Activated CD4-positive, alpha-beta T cell treated with anti-CD3 and anti-CD28 coated beads, Interleukin-2, amount 10 ng/mL, durations not matched to agents 24 days and 14 days (primary cell): ENCODE results near the gene TM2D1. TPM values are rescaled to one million over a fixed set of nuclear protein-coding genes. Genes with fewer than 3 reads are reported as not detected.
A peak's percentile ranks its signal among the peaks of the same experiment; 100 is the strongest.

Experiments used
- DNase-seq: peaks from one replicate; pipeline ENCODE4 v3.0.0; 2022
- H3K27ac Mint-ChIP-seq: one replicate; pipeline ENCODE4 v1.8.0; 2022; ENCODE audit warnings: mild to moderate bottlenecking, mixed read lengths
- H3K27me3 Mint-ChIP-seq: one replicate; pipeline ENCODE4 v1.8.0; 2022; ENCODE audit warnings: mixed read lengths
- H3K36me3 Mint-ChIP-seq: one replicate; pipeline ENCODE4 v1.8.0; 2022; ENCODE audit warnings: low read depth, mild to moderate bottlenecking, mixed read lengths
- H3K4me1 Mint-ChIP-seq: one replicate; pipeline ENCODE4 v1.8.0; 2021; ENCODE audit warnings: mixed read lengths
- H3K4me3 Mint-ChIP-seq: one replicate; pipeline ENCODE4 v1.8.0; 2022; ENCODE audit warnings: mild to moderate bottlenecking, moderate library complexity, mixed read lengths
- H3K9me3 Mint-ChIP-seq: one replicate; pipeline ENCODE4 v1.8.0; 2021; ENCODE audit warnings: mixed read lengths
- intact Hi-C: fragments of 100-400 bp; cut with micrococcal nuclease; formaldehyde crosslinking; loops from one replicate; pipeline ENCODE4 v1.15.1; 2023
- total RNA-seq: library from RNA; stranded (reverse); gene quantifications from 2 replicates; pipeline ENCODE4 v1.2.3, GENCODE V29; 2022

TM2D1 gene
- total RNA-seq, 1 donor from 2014 or later, result 29.8 TPM

GRCh38 chr1:61645476-61645875 lies 79.5 kb downstream of the TM2D1 start:
- Mint-ChIP-seq H3K9me3 (no peaks in the 10 kb centered on the region), H3K27me3 (no peaks in the 10 kb centered on the region), H3K4me3 (no peak overlapping the region), H3K4me1 (peaks cover 8% of the 10 kb centered on the region), H3K36me3 (no peaks in the 10 kb centered on the region), H3K27ac (no peak overlapping the region)
- intact Hi-C loops, result no loop called here
- no peak for DNase-seq

- no peak overlapping the region for H3K27ac Mint-ChIP-seq
- intact Hi-C loops, result no loop called here
- H3K4me1 Mint-ChIP-seq, result peaks cover 8% of the 10 kb centered on the region
- no peaks in the 10 kb centered on the region for H3K27me3 Mint-ChIP-seq
- no peaks in the 10 kb centered on the region for H3K9me3 Mint-ChIP-seq
- no peak overlapping the region for H3K4me3 Mint-ChIP-seq
- no peaks in the 10 kb centered on the region for H3K36me3 Mint-ChIP-seq
- DNase-seq, result no peak
Observed at GRCh38 chr1:61644303-61644702, 80.6 kb downstream of the TM2D1 start.

GRCh38 chr1:61642475-61643232 lies 82.3 kb downstream of the TM2D1 start:
- intact Hi-C loops, result no loop called here
- H3K9me3 Mint-ChIP-seq, result no peaks in the 10 kb centered on the region
- H3K27me3 Mint-ChIP-seq, result no peaks in the 10 kb centered on the region
- peaks cover 8% of the 10 kb centered on the region for H3K4me1 Mint-ChIP-seq
- no peaks in the 10 kb centered on the region for H3K36me3 Mint-ChIP-seq
- no peak for DNase-seq
- H3K27ac Mint-ChIP-seq, result no peak overlapping the region
- H3K4me3 Mint-ChIP-seq, result no peak overlapping the region

- H3K27me3 Mint-ChIP-seq, result no peaks in the 10 kb centered on the region
- no peaks in the 10 kb centered on the region for H3K36me3 Mint-ChIP-seq
- H3K4me1 Mint-ChIP-seq, result peaks cover 8% of the 10 kb centered on the region
- no peak overlapping the region for H3K27ac Mint-ChIP-seq
- H3K4me3 Mint-ChIP-seq, result peak overlapping the region; percentile 66
- intact Hi-C loops, result no loop called here
- no peaks in the 10 kb centered on the region for H3K9me3 Mint-ChIP-seq
- DNase-seq, result peak; percentile 85
Observed at GRCh38 chr1:61641578-61642336, 83.2 kb downstream of the TM2D1 start.

- peak overlapping the region; percentile 66 for H3K4me3 Mint-ChIP-seq
- DNase-seq, result no peak
- H3K4me1 Mint-ChIP-seq, result peaks cover 8% of the 10 kb centered on the region
- intact Hi-C loops, result no loop called here
- H3K36me3 Mint-ChIP-seq, result no peaks in the 10 kb centered on the region
- peaks cover 2% of the 10 kb centered on the region for H3K27me3 Mint-ChIP-seq
- peak overlapping the region; percentile 27 for H3K27ac Mint-ChIP-seq
- no peaks in the 10 kb centered on the region for H3K9me3 Mint-ChIP-seq
Observed at GRCh38 chr1:61640531-61641530, 84.1 kb downstream of the TM2D1 start.

GRCh38 chr1:61639608-61640336 lies 85.2 kb downstream of the TM2D1 start:
- no peak for DNase-seq
- Mint-ChIP-seq H3K4me3 (no peak overlapping the region), H3K36me3 (no peaks in the 10 kb centered on the region), H3K4me1 (peaks cover 8% of the 10 kb centered on the region), H3K27me3 (peaks cover 2% of the 10 kb centered on the region), H3K27ac (no peak overlapping the region), H3K9me3 (no peaks in the 10 kb centered on the region)
- intact Hi-C loops, result no loop called here

- no peak overlapping the region for H3K27ac Mint-ChIP-seq
- DNase-seq, result no peak
- no peaks in the 10 kb centered on the region for H3K9me3 Mint-ChIP-seq
- no peak overlapping the region for H3K4me3 Mint-ChIP-seq
- intact Hi-C loops, result no loop called here
- peaks cover 2% of the 10 kb centered on the region for H3K27me3 Mint-ChIP-seq
- H3K36me3 Mint-ChIP-seq, result no peaks in the 10 kb centered on the region
- peaks cover 8% of the 10 kb centered on the region for H3K4me1 Mint-ChIP-seq
Observed at GRCh38 chr1:61638911-61639605, 85.9 kb downstream of the TM2D1 start.

GRCh38 chr1:61638296-61638695 lies 86.6 kb downstream of the TM2D1 start:
- H3K36me3 Mint-ChIP-seq, result no peaks in the 10 kb centered on the region
- no peak overlapping the region for H3K27ac Mint-ChIP-seq
- no peaks in the 10 kb centered on the region for H3K9me3 Mint-ChIP-seq
- DNase-seq, result no peak
- intact Hi-C loops, result no loop called here
- no peak overlapping the region for H3K4me3 Mint-ChIP-seq
- peaks cover 8% of the 10 kb centered on the region for H3K4me1 Mint-ChIP-seq
- peaks cover 2% of the 10 kb centered on the region for H3K27me3 Mint-ChIP-seq

GRCh38 chr1:61637470-61637869 lies 87.5 kb downstream of the TM2D1 start:
- intact Hi-C loops, result no loop called here
- no peak for DNase-seq
- H3K4me1 Mint-ChIP-seq, result peaks cover 8% of the 10 kb centered on the region
- H3K36me3 Mint-ChIP-seq, result no peaks in the 10 kb centered on the region
- H3K4me3 Mint-ChIP-seq, result no peak overlapping the region
- peaks cover 2% of the 10 kb centered on the region for H3K27me3 Mint-ChIP-seq
- no peaks in the 10 kb centered on the region for H3K9me3 Mint-ChIP-seq
- no peak overlapping the region for H3K27ac Mint-ChIP-seq

- Mint-ChIP-seq H3K4me1 (peaks cover 7% of the 10 kb centered on the region), H3K4me3 (no peak overlapping the region), H3K36me3 (no peaks in the 10 kb centered on the region), H3K27me3 (peaks cover 2% of the 10 kb centered on the region), H3K9me3 (no peaks in the 10 kb centered on the region), H3K27ac (no peak overlapping the region)
- intact Hi-C loops, result no loop called here
- no peak for DNase-seq
Observed at GRCh38 chr1:61636814-61637213, 88.1 kb downstream of the TM2D1 start.

GRCh38 chr1:61636376-61636775 lies 88.6 kb downstream of the TM2D1 start:
- intact Hi-C loops, result no loop called here
- Mint-ChIP-seq H3K36me3 (no peaks in the 10 kb centered on the region), H3K4me3 (no peak overlapping the region), H3K27me3 (peaks cover 4% of the 10 kb centered on the region), H3K27ac (no peak overlapping the region), H3K9me3 (no peaks in the 10 kb centered on the region), H3K4me1 (peaks cover 3% of the 10 kb centered on the region)
- DNase-seq, result no peak

GRCh38 chr1:61635557-61635956 lies 89.4 kb downstream of the TM2D1 start:
- no peaks in the 10 kb centered on the region for H3K4me1 Mint-ChIP-seq
- no peaks in the 10 kb centered on the region for H3K9me3 Mint-ChIP-seq
- intact Hi-C loops, result no loop called here
- DNase-seq, result no peak
- no peaks in the 10 kb centered on the region for H3K36me3 Mint-ChIP-seq
- H3K27me3 Mint-ChIP-seq, result peaks cover 7% of the 10 kb centered on the region
- no peak overlapping the region for H3K27ac Mint-ChIP-seq
- no peak overlapping the region for H3K4me3 Mint-ChIP-seq

- intact Hi-C loops, result no loop called here
- no peak overlapping the region for H3K4me3 Mint-ChIP-seq
- H3K4me1 Mint-ChIP-seq, result no peaks in the 10 kb centered on the region
- peaks cover 14% of the 10 kb centered on the region for H3K27me3 Mint-ChIP-seq
- H3K9me3 Mint-ChIP-seq, result no peaks in the 10 kb centered on the region
- no peaks in the 10 kb centered on the region for H3K36me3 Mint-ChIP-seq
- no peak for DNase-seq
- no peak overlapping the region for H3K27ac Mint-ChIP-seq
Observed at GRCh38 chr1:61631436-61631835, 93.5 kb downstream of the TM2D1 start.
